K562 (cell line): ENCODE results near the gene ARID3A. TPM values are rescaled to one million over a fixed set of nuclear protein-coding genes. Genes with fewer than 3 reads are reported as not detected.
A peak's percentile ranks its signal among the peaks of the same experiment; 100 is the strongest.

Source experiments
- ARID1B ChIP-seq: fragments of 450-650 bp; IDR thresholded peaks from 2 replicates; pipeline ENCODE4 v1.6.1; 2016; ENCODE audit warnings: antibody characterized with exemption, mild to moderate bottlenecking, inconsistent platforms
- DIDO1 ChIP-seq: fragments of 450-650 bp; IDR thresholded peaks from 2 replicates; pipeline ENCODE4 v1.6.1; 2016; ENCODE audit warnings: low read depth, missing biosample characterization, missing genetic modification characterization
- EP400 ChIP-seq: fragments of 450-650 bp; IDR thresholded peaks from 2 replicates; pipeline ENCODE4 v1.6.1; 2017; ENCODE audit warnings: antibody characterized with exemption, mild to moderate bottlenecking, moderate library complexity
- FOXP1 ChIP-seq: sonication (generic); formaldehyde crosslinking; IDR thresholded peaks from 2 replicates; pipeline ENCODE4 v1.8.0; 2022; ENCODE audit warnings: mild to moderate bottlenecking, missing genetic modification reagents
- HCFC1 ChIP-seq: IDR thresholded peaks from 2 replicates; pipeline ENCODE4 v1.6.1; 2012; ENCODE audit warnings: low read depth, low read length, improper control_type of control experiment
- HDAC1 ChIP-seq, 2 experiments: fragments of 450-650 bp; IDR thresholded peaks; 2 replicates each; pipeline ENCODE4 v1.6.1; 2016 to 2017; ENCODE audit warnings: inconsistent platforms in 1 of 2, mild to moderate bottlenecking in 1 of 2, moderate library complexity in 1 of 2
- RB1 ChIP-seq: fragments of 450-650 bp; IDR thresholded peaks from 2 replicates; pipeline ENCODE4 v1.6.1; 2017; ENCODE audit warnings: low read depth, mild to moderate bottlenecking
- REST ChIP-seq, 2 experiments: fragments of 450-650 bp; formaldehyde crosslinking in 1 of 2; IDR thresholded peaks; 2 replicates each; pipeline versions ENCODE4 v1.4.0 to v1.6.1; 2014 to 2020; ENCODE audit warnings: mild to moderate bottlenecking in 2 of 2, borderline replicate concordance in 1 of 2, low read depth in 1 of 2
- RREB1 ChIP-seq: fragments of 250-450 bp; sonication (Bioruptor Pico); IDR thresholded peaks from 2 replicates; pipeline ENCODE4 v1.4.0; 2020
- TOE1 ChIP-seq, 2 experiments: fragments of 450-650 bp in 1 of 2; sonication (generic) in 1 of 2; formaldehyde crosslinking in 1 of 2; IDR thresholded peaks; 2 replicates each; pipeline versions ENCODE4 v1.7.1 to v1.8.0; 2016 to 2022; ENCODE audit warnings: borderline replicate concordance in 2 of 2, mild to moderate bottlenecking in 2 of 2, antibody characterized with exemption in 1 of 2, inconsistent platforms in 1 of 2, low read depth in 1 of 2, missing genetic modification reagents in 1 of 2, moderate library complexity in 1 of 2
- polyA plus RNA-seq, 8 experiments: library from polyadenylated mRNA; depleted of rRNA in 4 of 8; stranded (reverse) in 5 of 8; unstranded in 3 of 8; fragments of >200 nt; fragmentation: Nextera tagmentation in 2 of 8; fragmentation: Illumina TruSeq in 1 of 8; extraction: Ambion mirVana in 2 of 8; extraction: Trizol in 1 of 8; gene quantifications; 2 replicates each; pipeline versions ENCODE4 v1.2.1 to v1.2.3, GENCODE V29; 2011 to 2014; ENCODE audit warnings: inconsistent platforms in 1 of 8, missing spikeins in 1 of 8
- total RNA-seq, 7 experiments: library from RNA; depleted of rRNA in 6 of 7; stranded (reverse); fragments of >200 nt in 6 of 7; fragmentation: Illumina TruSeq in 2 of 7; extraction: Trizol in 2 of 7; gene quantifications; 2 replicates each; pipeline versions ENCODE4 v1.2.1 to v1.2.3, GENCODE V29; 2011 to 2021; ENCODE audit warnings: low replicate concordance in 1 of 7

ARID3A gene
- total and polyA plus RNA-seq, 9 of the 15 experiments (the other 6 are each of a cell fraction or from before 2014, with no cell fraction given), result 1.4 to 118 (median 31.2) TPM

- peak; percentile 86; the same call in 1 of the 2 replicates for TF ChIP-seq RREB1
- TF ChIP-seq TOE1 (IDR thresholded peaks at IDR 0.05; ENCODE audit: borderline replicate concordance), result no peak
- TF ChIP-seq TOE1 (CRISPR knock-in tag; IDR thresholded peaks at IDR 0.05; ENCODE audit: borderline replicate concordance, low read depth), result no peak
- peak; percentile 71 for TF ChIP-seq FOXP1
- no peak; the same call in 1 of the 2 replicates for TF ChIP-seq ARID1B
- peak; percentile 26; the same call in 1 of the 2 replicates for TF ChIP-seq RB1
- TF ChIP-seq HCFC1, result no peak
- TF ChIP-seq EP400, result peak; percentile 82
- peak; percentile 50 to 67; a peak in 2 of 4 replicates for TF ChIP-seq HDAC1 (IDR thresholded peaks at IDR 0.05)
- no peak for TF ChIP-seq DIDO1
- peak; percentile 32; the same call in 1 of the 2 replicates for TF ChIP-seq REST (IDR thresholded peaks at IDR 0.05; ENCODE audit: borderline replicate concordance)
- TF ChIP-seq REST (CRISPR knock-in tag; IDR thresholded peaks at IDR 0.05; ENCODE audit: low read depth), result no peak; the same call in 1 of the 2 replicates
Observed at GRCh38 chr19:925087-925525, 729 bp upstream of the ARID3A start (continued).
